Esophagus squamous epithelium (tissue), 5 donors: Measurements from ENCODE around the gene TAB2. TPM values are rescaled to one million over a fixed set of nuclear protein-coding genes. Genes with fewer than 3 reads are reported as not detected.

Experiments
- DNase-seq: peaks from one replicate; lab custom pipeline; 2025; lab: John Stamatoyannopoulos, UW
- H3K27ac ChIP-seq, 4 donors: fragments of 200-600 bp; sonication (generic); one replicate each; pipeline ENCODE4 v1.5.1; 2016 to 2019; ENCODE audit warnings: mild to moderate bottlenecking in 1 of 4
- H3K27me3 ChIP-seq, 4 donors: fragments of 200-600 bp; sonication (generic); 1 replicate in 3 of 4; 2 replicates in 1 of 4; pipeline versions ENCODE4 v1.5.1 to v1.6.0; 2017 to 2021; ENCODE audit warnings: antibody characterized with exemption in 1 of 4
- H3K36me3 ChIP-seq, 3 donors: fragments of 200-600 bp; sonication (generic); one replicate each; pipeline ENCODE4 v1.5.1; 2016 to 2019
- H3K4me1 ChIP-seq, 3 donors: fragments of 200-600 bp; sonication (generic); one replicate each; pipeline ENCODE4 v1.5.1; 2017 to 2019
- H3K4me3 ChIP-seq, 4 donors: fragments of 200-600 bp; sonication (generic); 1 replicate in 3 of 4; 2 replicates in 1 of 4; pipeline ENCODE4 v1.5.1; 2016 to 2019; ENCODE audit warnings: mild to moderate bottlenecking in 2 of 4, moderate library complexity in 1 of 4
- H3K9me3 ChIP-seq, 3 donors: fragments of 200-600 bp; sonication (generic); one replicate each; pipeline ENCODE4 v1.5.1; 2016 to 2019
- POLR2A ChIP-seq, 4 donors: fragments of 450-650 bp; IDR thresholded peaks; one replicate each; pipeline ENCODE4 v1.6.1; 2017; ENCODE audit warnings: antibody characterized with exemption in 4 of 4, mild to moderate bottlenecking in 4 of 4, moderate library complexity in 3 of 4
- WGBS, 2 donors: methylation state at CpG; one replicate each; pipeline ENCODE4 v1.1.5; 2018; 5-methylcytosine and 5-hydroxymethylcytosine counted together
- intact Hi-C: fragments of 100-400 bp; cut with DNase I; formaldehyde crosslinking; loops from one replicate; pipeline ENCODE4 v1.15.0; 2022
- total RNA-seq, 4 donors: library from RNA; depleted of rRNA; stranded (reverse); fragments of >200 nt; gene quantifications; one replicate each; pipeline ENCODE4 v1.1.0, GENCODE V29; 2016
- TF ChIP-seq, protein P1 (sequence below), 6 experiments: fragments of 450-650 bp in 4 of 6; fragments of 200-600 bp in 2 of 6; sonication (generic) in 2 of 6; IDR thresholded peaks; one replicate each; pipeline ENCODE4 v1.5.1; 2016 to 2019; ENCODE audit warnings: antibody characterized with exemption in 6 of 6, mild to moderate bottlenecking in 4 of 6, moderate library complexity in 4 of 6
- donor health status: DM: yes; HTN: yes; CAD: no.

TAB2 gene
- total RNA-seq, 4 donors from 2014 or later: 27.6 to 47.1 (median 31.0) TPM

DNA sequence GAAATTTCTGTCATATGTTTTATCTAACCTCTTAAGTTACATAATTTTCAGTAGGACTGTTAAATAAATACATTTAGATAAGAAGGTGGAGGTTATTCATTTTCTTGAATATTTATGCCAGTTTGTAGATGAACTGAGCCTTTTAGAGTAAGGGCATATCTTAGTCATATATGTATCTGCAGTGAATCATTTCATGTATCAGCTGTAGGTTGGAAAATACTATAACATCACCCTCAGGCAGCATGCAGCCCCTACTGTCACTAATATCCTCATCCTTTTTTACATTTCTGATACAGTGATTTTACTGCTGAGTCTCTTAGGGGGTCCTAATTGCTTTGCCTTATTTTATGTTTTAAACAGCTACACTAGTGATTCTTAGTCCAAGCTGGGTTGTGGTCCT is 63.0 kb downstream of the TAB2 start:
- peaks cover 0 to 5% (median 0%) of the 10 kb centered on the region in 3 donors for H3K4me1 ChIP-seq

DNA sequence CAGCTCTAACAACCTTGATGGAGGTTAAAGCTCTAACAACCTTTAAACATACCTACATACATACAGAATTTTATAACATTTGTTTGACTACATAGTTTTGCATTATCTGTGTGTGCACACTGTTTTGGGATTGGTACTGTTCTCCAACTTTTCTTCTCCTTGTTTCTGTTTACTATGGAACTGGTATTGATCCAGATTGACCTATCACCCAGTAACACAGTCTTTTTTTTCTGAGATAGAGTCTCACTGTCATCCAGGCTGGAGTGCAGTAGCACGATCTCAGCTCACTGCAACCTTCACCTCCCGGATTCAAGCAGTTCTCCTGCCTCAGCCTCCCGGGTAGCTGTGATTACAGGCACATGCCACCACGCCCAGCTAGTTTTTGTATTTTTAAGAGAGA is 65.9 kb downstream of the TAB2 start:
- Histone ChIP-seq H3K27me3 (no peaks in the 10 kb centered on the region), H3K4me3 (no peak overlapping the region), H3K4me1 (peaks cover 0 to 21% (median 0%) of the 10 kb centered on the region in 3 donors), H3K27ac (no peak overlapping the region), H3K36me3 (peaks cover under 1 to 50% (median 9%) of the 10 kb centered on the region in 3 donors), H3K9me3 (no peaks in the 10 kb centered on the region)
- TF ChIP-seq POLR2A (IDR thresholded peaks at IDR 0.05): no peak
- TF ChIP-seq, protein P1, sequence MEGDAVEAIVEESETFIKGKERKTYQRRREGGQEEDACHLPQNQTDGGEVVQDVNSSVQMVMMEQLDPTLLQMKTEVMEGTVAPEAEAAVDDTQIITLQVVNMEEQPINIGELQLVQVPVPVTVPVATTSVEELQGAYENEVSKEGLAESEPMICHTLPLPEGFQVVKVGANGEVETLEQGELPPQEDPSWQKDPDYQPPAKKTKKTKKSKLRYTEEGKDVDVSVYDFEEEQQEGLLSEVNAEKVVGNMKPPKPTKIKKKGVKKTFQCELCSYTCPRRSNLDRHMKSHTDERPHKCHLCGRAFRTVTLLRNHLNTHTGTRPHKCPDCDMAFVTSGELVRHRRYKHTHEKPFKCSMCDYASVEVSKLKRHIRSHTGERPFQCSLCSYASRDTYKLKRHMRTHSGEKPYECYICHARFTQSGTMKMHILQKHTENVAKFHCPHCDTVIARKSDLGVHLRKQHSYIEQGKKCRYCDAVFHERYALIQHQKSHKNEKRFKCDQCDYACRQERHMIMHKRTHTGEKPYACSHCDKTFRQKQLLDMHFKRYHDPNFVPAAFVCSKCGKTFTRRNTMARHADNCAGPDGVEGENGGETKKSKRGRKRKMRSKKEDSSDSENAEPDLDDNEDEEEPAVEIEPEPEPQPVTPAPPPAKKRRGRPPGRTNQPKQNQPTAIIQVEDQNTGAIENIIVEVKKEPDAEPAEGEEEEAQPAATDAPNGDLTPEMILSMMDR (IDR thresholded peaks at IDR 0.05): no peak
- intact Hi-C loops: no loop called here
- whole genome bisulfite sequencing, 2 donors: 88 to 89% methylated on average over 4 of the region's 4 CpGs
- no peak for DNase-seq

More for the DNA sequence above, 63.0 kb downstream of the TAB2 start:
- Histone ChIP-seq H3K27ac (no peak overlapping the region), H3K36me3 (peaks cover 5 to 58% (median 9%) of the 10 kb centered on the region in 3 donors), H3K4me3 (no peak overlapping the region), H3K9me3 (no peaks in the 10 kb centered on the region), H3K27me3 (no peaks in the 10 kb centered on the region)
- no peak for DNase-seq
- intact Hi-C loops: no loop called here
- TF ChIP-seq, protein P1 (IDR thresholded peaks at IDR 0.05): no peak
- no peak for TF ChIP-seq POLR2A (IDR thresholded peaks at IDR 0.05)

DNA sequence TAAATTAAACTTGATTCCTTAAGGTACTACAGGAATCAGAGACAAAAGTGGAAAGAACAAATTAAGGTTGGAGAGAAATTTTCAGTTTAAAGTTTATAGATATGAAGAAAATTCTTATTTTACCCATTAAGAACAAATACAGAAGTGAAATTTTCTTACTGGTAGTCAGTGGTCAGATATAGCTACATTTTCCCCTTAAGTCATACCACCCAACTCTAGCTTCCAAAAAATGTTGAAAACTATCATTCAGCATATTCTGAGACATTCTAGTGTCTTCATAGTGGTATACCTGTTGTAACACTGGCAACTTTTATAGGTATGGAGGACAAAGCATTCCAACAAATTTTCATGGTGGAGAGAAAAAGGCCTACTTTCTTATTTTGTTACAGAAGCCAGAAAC is 67.0 kb downstream of the TAB2 start:
- intact Hi-C loops: no loop called here
- H3K4me3 ChIP-seq: no peak overlapping the region
- H3K9me3 ChIP-seq: no peaks in the 10 kb centered on the region
- no peaks in the 10 kb centered on the region for H3K27me3 ChIP-seq
- DNase-seq: no peak
- TF ChIP-seq, protein P1 (IDR thresholded peaks at IDR 0.05): no peak
- TF ChIP-seq POLR2A (IDR thresholded peaks at IDR 0.05): no peak
- H3K4me1 ChIP-seq: peaks cover 0 to 27% (median 0%) of the 10 kb centered on the region in 3 donors
- H3K36me3 ChIP-seq: peaks cover 0 to 39% (median 4%) of the 10 kb centered on the region in 3 donors
- no peak overlapping the region for H3K27ac ChIP-seq

DNA sequence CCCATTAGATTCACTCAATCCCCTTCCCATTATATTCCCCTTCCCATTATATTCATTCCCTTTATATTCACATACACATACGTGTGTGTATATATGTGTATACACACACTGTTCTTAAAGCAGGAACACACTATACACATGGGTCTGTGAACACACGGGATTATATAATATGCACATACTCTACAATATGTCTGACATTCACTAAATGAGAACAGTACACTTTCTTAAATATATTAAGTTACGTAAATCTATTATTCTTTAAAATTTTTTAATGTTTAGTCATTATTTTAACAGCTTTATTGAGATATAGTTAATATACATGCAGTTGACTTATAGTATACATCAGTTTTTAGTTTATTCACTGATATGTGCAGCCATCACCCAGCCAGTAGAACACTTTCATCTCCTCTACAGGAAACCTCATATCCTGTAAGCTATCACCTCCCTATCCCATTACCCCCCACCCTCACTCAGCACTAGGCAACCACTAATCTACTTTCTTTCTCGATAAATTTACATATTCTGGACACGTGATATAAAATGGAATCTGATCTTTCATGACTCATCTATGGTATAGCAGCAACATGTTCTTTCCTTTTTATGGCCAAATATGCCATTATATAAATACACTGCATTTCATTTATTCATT is 68.6 kb downstream of the TAB2 start:
- WGBS, 2 donors: 94% methylated on average over 5 of the region's 5 CpGs
- intact Hi-C loops: no loop called here
- no peaks in the 10 kb centered on the region for H3K9me3 ChIP-seq

More for the DNA sequence above, 68.6 kb downstream of the TAB2 start:
- Histone ChIP-seq H3K27me3 (no peaks in the 10 kb centered on the region), H3K36me3 (peaks cover 0 to 22% (median 4%) of the 10 kb centered on the region in 3 donors), H3K4me3 (no peak overlapping the region), H3K27ac (no peak overlapping the region), H3K4me1 (peaks cover 0 to 32% (median 0%) of the 10 kb centered on the region in 3 donors)
- no peak for DNase-seq
- TF ChIP-seq POLR2A (IDR thresholded peaks at IDR 0.05): no peak
- TF ChIP-seq, protein P1 (IDR thresholded peaks at IDR 0.05): no peak
